GM18867 (cell line): Measurements from ENCODE around the gene RNF10.
A peak's percentile ranks its signal among the peaks of the same experiment; 100 is the strongest.
"Not testable (repeated sequence)": the region's sequence is repeated elsewhere in the genome, so short reads cannot be mapped to it uniquely, and the experiment has no call there.

ENCODE experiments used
- ATAC-seq: cut with Tn5 transposase; IDR thresholded peaks from one replicate; pipeline ENCODE4 v1.9.1; 2021; ENCODE audit warnings: mild to moderate bottlenecking, moderate library complexity; ENCODE audit not compliant: unreplicated experiment

RNF10 gene

GRCh38 chr12:120534203-120534702, at the start of gene RNF10:
Gene RNF10, plus strand, starts transcription at chr12:120534356. Its CDS starts 456 bp downstream, at chr12:120534812.
- ATAC-seq: peak; percentile 59

- ATAC-seq: no peak
Measured at GRCh38 chr12:120485961-120486881, 47.9 kb upstream of the RNF10 start.

DNA sequence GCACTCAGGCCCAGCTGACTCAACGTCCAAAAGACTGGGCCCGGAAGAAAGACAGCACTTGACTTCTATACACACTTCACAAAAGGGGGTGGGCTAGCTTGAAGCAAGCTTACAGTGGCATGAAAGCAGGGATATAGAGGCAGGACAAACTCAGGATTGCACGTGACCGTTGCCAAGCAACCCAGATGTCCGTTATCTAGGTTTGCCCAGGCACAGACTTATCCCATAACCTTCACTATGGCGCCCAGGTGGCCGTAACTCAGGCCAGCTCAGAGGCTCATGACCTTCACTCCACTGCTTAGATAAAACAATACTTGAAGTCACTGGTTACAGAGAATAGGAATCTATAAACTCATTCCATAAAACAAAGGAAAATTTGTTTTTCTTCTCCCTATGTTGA, 46.6 kb upstream of the RNF10 start:
- not testable (repeated sequence) for ATAC-seq

GRCh38 chr12:120488057-120488640, 46.0 kb upstream of the RNF10 start:
- ATAC-seq: no peak

DNA sequence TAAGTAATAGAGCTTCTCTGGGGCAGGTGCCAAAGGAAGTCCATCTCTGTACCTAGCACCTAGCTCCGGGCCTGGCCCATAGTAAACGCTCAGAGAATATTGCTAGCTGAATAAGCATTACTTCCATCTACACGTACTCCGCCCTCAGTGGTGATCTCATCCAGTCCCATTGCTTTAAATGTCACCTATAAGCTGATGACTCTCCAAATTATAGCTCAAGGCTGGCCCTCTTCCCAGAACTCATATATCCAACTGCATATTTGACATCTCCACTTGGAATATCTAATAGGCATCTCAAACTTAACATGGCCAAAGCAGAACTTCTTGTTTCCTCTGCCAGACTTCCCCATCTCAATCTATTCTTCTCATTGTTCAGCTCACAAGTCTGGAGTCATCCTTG, 45.1 kb upstream of the RNF10 start:
- no peak for ATAC-seq

DNA sequence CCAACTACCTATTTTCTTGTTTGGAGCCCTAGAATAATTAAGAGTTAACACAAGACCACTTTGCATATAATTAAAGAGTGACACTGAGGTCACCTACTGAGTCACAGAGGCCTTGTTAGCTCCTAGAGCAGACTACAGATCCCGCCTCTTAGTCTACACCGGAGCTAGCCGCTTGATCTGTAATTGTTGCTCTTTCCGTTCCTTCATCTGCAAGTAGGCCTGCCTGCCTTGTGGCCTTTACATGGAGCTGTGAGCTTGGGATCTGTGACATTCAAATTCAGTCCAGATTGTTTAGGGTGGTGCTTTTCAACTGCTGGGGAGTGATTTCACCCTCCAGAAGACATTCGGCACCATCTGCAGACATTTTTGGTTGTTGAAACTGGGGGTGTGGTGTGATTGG, 43.8 kb upstream of the RNF10 start:
- no peak for ATAC-seq

GRCh38 chr12:120490833-120491512, 43.2 kb upstream of the RNF10 start:
- no peak for ATAC-seq

- peak; percentile 3 for ATAC-seq
Measured at GRCh38 chr12:120495186-120495730, 38.9 kb upstream of the RNF10 start.

DNA sequence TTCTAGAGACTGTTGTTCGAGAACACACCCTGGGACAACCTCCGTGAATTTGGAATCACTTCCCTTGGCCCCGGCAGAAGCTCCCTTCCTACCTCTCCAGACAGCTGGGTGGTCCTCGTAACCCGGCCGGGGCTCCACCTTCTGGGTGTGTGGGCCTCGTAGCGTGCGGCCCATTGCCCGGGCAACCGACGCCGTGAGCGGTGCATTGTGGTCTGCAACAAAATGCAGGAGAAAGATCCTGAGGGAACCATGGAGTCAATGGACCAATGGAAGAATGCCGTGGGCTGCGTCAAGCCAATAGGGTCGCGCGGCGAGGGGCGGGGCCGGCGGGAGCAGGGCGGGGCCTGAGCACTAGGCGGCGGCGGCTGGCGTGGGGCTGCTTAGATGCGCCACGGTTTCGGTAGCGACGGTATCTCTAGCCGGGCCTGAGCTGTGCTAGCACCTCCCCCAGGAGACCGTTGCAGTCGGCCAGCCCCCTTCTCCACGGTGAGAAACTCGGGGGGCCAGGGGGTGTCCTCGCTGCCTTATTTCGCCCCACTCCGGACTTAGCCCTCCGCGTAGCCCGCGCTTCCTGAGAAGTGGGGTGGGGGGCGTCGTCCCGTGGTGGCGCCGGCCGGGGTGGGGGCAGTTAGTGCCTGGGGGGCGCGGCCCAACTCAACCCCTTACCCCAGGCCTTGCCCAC, 38.3 kb upstream of the RNF10 start, which contains the start of gene DYNLL1:
TSS of gene DYNLL1 (plus strand) at position 383 of the 682 bp plus-strand sequence. CDS start 309 bp downstream, outside the sequence.
- ATAC-seq: peak; percentile 91

- ATAC-seq: peak; percentile 5
Measured at GRCh38 chr12:120496413-120497340, 37.5 kb upstream of the RNF10 start.

DNA sequence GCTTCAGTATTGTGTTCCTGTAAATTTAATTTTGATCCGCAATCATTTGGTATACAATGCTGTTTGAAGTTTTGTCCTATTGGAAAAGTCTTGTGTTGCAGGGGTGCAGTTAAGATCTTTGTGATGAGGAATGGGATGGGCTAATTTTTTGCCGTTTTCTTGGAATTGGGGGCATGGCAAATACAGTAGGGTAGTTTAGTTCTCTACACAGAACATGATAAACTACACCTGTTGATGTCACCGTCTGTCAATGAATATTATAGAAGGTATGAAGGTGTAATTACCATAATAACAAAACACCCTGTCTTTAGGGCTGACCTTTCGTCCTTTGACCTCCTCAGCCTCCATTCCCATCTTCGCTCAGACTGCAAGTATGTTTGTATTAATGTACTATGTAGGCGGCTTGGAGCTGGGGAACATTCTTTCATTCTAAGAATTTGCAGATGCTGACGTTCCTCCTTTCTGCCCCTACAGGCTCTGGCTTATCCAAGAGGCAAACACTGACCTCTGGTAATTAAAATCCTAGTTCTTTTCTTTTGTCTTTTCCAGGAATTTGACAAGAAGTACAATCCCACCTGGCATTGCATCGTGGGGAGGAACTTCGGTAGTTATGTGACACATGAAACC, 36.5 kb upstream of the RNF10 start:
- no peak for ATAC-seq

DNA sequence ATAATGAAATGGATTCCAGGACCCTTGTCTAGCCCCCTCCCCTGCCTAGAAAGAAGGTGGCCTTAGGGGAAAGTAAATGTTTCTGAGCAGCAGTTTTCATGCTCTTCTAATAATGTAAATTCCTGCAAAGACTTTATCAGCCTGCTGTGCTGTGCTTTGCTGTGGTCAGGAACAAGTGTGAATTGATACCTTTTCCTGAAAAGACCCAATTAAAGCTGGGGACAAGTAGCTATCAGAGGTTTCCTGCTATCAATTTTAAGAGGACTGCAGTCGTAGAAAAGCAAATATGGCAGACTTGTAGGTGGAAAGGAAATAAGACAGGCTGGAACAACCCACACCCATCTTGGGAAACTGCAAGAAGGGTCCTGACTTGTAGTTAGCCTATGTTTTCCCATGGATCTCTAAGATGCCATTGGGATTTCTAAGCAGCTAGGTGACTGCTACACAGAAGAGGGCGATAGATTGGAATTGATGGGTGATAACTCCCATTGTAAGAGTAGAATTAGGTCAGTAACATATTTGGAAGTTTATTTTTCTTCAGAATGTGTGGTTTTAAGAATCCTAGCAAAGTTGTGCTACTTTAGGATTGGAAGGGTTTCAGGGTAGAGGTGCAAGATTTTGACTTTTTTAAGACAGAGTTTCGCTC, 35.2 kb upstream of the RNF10 start:
- ATAC-seq: no peak

- ATAC-seq: no peak
Measured at GRCh38 chr12:120500581-120500980, 33.6 kb upstream of the RNF10 start.

GRCh38 chr12:120504587-120504986, 29.6 kb upstream of the RNF10 start:
- no peak for ATAC-seq

DNA sequence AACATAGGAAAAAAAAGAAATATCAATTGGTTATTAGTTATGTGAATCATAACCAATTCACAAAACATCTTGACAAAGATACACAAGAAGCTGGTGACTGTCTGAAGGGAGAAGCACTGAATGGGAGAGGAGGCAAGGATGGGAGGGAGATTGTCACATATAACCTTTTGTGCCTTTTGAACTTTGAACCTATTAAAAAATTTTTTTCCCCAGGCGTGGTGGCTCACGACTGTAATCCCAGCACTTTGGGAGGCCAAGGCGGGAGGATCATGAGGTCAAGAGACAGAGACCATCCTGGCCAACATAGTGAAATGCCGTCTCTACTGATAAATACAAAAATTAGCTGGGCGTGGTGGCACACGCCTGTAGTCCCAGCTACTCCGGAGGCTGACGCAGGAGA, 25.6 kb upstream of the RNF10 start:
- ATAC-seq: no peak

DNA sequence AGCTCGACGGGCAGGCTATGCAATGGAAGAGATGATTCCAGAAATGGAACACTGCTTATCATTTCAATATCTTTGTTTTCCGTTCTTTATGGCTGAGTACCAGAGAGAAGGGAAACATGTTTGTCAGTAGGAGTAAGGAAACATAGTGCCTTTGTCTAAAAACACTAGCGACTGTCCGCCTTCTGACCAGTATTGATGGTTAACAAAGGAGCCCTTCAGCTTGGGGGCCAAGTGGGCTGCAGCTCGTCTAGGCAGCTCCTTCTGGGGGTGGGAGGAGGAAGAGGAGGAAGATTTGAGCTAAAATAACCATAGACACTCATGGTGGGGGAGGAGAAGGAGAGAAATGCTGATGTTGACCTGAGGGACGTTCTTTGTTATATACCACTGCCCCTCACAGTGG, 20.2 kb upstream of the RNF10 start:
- no peak for ATAC-seq

DNA sequence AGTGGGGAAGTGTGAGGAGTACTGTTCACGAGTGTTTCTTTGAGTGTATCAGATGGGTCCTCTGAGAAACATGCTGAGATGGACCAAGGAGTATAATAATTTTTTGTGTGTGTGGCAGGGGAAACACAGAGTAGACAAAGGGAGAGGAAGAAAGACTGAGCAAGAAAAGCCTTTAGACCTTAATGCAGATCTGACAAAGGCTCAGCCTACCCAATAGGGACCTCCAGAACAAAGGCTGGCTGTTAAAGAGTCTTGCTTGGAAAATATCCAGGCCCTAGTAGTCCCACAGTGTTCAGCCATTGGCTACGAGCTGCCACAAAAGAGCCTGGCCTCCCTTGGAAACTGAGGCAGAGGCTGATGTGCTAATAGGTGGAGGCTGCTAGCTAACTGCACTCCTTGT, 18.7 kb upstream of the RNF10 start:
- no peak for ATAC-seq

- not testable (repeated sequence) for ATAC-seq
Measured at GRCh38 chr12:120519324-120519723, 14.8 kb upstream of the RNF10 start.
